KG1 (cell line): ENCODE data around the gene KMT2A.
"Not testable (repeated sequence)": the region's sequence is repeated elsewhere in the genome, so short reads cannot be mapped to it uniquely, and the experiment has no call there.

Source experiments
- DNase-seq: peaks from one replicate; lab custom pipeline; 2025; lab: John Stamatoyannopoulos, UW

Gene KMT2A

GRCh38 chr11:118435290-118435892, 901 bp upstream of the KMT2A start:
- DNase-seq = peak; percentile 85

GRCh38 chr11:118436639-118437207, 431 bp downstream of the KMT2A start:
- DNase-seq = no peak

GRCh38 chr11:118437208-118438125, 1.2 kb downstream of the KMT2A start:
- DNase-seq = no peak

- peak; percentile 64 for DNase-seq
Measured at GRCh38 chr11:118438314-118438931, 2.1 kb downstream of the KMT2A start.

- DNase-seq = no peak
Measured at GRCh38 chr11:118439646-118440045, 3.4 kb downstream of the KMT2A start.

GRCh38 chr11:118441770-118442275, 5.5 kb downstream of the KMT2A start:
- no peak for DNase-seq

- DNase-seq = no peak
Measured at GRCh38 chr11:118442301-118442700, 6.0 kb downstream of the KMT2A start.

- no peak for DNase-seq
Measured at GRCh38 chr11:118442908-118443589, 6.8 kb downstream of the KMT2A start.

- DNase-seq = no peak
Measured at GRCh38 chr11:118443590-118444218, 7.4 kb downstream of the KMT2A start.

GRCh38 chr11:118447423-118447822, 11.1 kb downstream of the KMT2A start:
- no peak for DNase-seq

GRCh38 chr11:118448294-118448693, 12.0 kb downstream of the KMT2A start:
- DNase-seq = no peak

- DNase-seq = no peak
Measured at GRCh38 chr11:118449316-118449918, 13.1 kb downstream of the KMT2A start.

GRCh38 chr11:118450451-118450850, 14.2 kb downstream of the KMT2A start:
- DNase-seq = no peak

- no peak for DNase-seq
Measured at GRCh38 chr11:118462178-118462577, 25.9 kb downstream of the KMT2A start.

- not testable (repeated sequence) for DNase-seq
Measured at GRCh38 chr11:118468968-118469367, 32.7 kb downstream of the KMT2A start.

- DNase-seq = no peak
Measured at GRCh38 chr11:118471030-118471429, 34.7 kb downstream of the KMT2A start.

- no peak for DNase-seq
Measured at GRCh38 chr11:118473537-118473936, 37.2 kb downstream of the KMT2A start.

GRCh38 chr11:118476676-118477075, 40.4 kb downstream of the KMT2A start:
- no peak for DNase-seq

- DNase-seq = not testable (repeated sequence)
Measured at GRCh38 chr11:118481238-118481637, 44.9 kb downstream of the KMT2A start.

- no peak for DNase-seq
Measured at GRCh38 chr11:118484405-118484804, 48.1 kb downstream of the KMT2A start.

- no peak for DNase-seq
Measured at GRCh38 chr11:118485273-118485672, 49.0 kb downstream of the KMT2A start.
